AG20443 (cell line): ENCODE results near the gene RPS6KA6.

Experiments used
- DNase-seq: peaks from one replicate; pipeline ENCODE4 v3.0.0; 2012; ENCODE audit warnings: low spot score, mixed read lengths

Gene RPS6KA6

DNA sequence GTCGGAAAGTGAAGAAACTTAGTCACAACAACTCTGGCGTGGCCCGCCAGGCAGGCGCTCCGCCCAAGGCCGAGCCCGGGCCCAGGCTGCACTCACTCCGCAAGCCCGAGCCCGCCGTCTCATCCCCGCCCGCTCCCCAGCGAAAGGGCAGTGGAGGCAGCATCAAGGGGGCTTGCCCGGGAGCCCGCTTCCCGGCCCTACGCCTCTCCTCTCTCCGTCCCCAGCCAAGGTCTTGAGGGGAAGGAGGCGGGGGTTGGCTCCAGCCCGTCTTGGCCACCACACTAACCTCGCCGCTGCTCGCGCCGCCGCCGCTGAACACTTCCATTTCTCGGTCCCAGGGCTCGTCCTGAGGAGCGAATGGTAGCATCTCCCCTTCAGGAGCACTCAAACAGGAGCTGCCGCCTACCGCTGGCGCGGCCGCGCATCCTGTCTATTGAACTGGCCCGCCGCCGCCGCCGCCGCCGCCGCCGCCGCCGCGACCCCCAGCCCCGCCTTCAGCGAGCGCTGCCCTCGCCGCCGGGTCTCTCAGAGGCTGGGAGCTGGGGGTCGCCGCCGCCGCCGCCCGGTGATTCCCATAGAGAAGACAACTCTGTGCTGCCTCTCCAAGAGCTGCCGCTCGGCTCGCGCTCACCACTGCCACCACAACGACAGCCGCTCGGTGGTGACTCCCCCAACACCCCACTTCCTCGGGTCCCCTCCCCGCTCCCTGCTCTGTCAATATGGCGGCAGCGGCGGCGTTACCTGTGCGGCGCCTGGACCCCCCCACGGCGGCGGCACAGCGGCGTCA is at the start of gene RPS6KA6:
TSS of gene RPS6KA6 (minus strand) at position 667 of the 787 bp plus-strand sequence. CDS start at position 367, 300 bp downstream.
- DNase-seq = peak; percentile 46

DNA sequence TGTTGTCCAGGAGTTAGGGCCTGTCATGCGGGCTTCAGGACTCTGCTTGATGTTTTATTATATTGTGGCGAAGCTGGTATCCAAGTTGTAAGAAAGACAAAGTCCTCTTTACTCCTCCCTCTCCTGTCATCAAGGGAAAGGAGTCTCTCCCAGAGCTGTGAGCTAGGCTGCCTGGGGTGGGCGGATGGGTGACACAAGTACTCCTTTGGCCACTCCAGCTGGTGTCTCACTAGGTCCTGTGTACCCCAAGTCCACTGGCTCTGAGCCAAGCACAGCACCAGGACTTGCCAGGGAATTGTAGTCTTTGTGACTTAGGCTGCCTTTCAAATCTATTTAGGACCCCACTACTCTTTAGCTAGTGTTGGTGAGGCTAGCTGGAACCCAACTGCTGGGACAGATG is 36.7 kb upstream of the RPS6KA6 start:
- DNase-seq = no peak

DNA sequence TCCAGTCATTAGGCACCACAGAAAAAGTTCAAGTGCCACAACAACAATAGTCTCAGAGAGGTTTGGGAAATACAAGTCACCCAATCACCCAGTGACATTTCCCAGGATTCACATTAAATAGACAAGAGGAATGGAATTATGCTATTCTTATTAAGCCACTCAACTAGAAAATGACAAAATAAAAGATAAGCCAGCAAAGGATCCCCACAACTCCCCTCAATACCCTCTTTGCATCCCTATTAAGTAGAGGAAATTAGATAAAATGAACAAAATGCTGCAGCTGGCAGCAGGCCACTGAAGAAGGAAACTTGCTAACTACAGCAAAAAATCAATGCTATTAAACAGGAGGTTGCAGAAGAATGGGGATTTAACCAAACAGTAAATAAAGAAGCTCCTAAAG is 35.3 kb upstream of the RPS6KA6 start:
- no peak for DNase-seq

DNA sequence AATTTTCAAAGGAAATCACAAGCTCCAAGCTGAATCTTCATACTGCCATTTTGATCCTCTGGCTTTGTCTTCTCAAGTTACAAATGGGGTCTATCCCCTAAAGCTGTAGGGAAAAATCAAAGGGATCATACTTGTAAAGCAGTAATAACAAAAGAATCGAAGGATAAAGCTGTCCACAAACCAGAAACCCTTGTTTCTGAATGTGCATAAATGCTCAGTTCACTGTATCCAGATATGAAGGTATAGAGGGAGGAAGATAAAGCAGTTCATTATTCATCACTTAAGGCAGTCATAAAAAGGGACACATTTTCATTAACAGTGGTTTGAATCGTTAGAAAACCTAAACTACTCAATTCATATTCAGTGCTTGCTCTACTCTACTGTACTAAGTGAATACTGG is 33.2 kb upstream of the RPS6KA6 start:
- DNase-seq = no peak

DNA sequence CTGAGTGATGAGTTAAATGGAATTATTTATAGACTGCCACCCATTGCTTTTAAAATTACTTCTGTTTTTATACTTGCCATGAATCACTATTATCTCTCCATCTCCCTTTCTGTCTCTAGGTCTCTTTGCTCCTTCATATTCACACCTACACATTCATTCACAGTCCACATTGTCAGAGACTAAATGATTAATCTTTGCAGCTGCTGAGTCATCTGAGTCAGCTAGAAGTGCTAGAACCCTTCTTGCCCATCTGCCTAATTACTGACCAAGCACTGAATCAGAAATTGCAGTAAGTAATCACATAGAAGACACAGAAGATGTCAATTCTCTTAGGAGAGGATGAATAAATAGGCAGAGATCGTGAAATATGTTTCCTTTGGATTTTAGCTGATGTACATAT is 31.6 kb upstream of the RPS6KA6 start:
- no peak for DNase-seq

DNA sequence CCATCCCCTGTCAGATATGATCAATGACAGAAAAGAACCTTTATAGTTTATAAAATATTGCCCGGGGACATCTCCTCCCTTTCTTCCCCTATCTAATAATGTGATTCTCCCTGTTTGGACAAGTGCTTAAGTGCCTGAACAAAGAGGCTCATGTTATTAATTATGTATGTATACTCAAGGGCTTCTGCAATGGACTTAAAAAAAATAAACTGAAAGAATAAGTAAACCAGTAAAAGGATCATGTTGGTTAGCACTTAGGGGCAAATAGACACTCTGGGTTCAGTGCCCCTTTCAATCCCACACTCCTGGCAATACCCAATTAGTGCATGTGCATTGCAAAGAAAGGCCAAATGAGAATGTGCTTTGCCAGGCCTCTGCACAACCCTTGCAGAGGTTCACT is 30.7 kb upstream of the RPS6KA6 start:
- DNase-seq = no peak

DNA sequence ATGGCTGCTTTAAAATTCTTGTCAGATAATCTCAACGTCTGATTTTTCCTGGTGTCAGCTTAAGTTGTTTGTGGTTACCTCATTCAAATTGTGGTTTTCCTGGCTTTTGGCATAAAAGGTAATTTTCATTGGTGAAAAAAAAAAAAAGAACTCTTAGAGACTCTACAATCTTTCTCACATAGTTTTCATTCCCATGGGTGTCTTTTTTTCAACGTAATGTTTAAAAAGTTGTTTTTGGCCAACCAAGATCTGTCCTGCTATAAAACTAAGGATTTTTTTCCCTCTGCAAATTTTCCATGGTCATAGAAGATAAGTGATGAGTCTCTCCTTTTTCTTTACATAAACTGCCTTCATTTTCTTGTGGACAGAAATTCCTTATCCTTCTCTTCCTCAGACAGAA is 28.9 kb upstream of the RPS6KA6 start:
- DNase-seq = no peak

DNA sequence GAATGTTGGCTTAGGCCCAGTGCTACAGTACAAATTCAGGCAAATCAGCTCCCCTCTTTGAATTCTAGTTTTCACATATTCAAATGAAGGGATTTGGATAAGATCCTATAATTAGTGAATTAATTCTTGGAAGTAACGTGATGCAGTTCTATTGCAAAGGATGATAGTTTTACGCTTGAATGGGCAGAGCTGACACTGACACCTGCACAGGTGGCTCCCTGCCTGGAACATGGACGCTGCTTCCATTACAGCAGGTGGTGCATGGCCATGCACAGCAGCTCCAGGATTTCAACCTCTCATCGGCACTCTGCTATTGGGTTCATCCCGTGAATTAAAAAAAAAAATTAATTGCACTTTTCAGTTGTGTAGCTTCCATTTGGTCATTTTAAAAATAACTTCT is 28.4 kb upstream of the RPS6KA6 start:
- DNase-seq = no peak

DNA sequence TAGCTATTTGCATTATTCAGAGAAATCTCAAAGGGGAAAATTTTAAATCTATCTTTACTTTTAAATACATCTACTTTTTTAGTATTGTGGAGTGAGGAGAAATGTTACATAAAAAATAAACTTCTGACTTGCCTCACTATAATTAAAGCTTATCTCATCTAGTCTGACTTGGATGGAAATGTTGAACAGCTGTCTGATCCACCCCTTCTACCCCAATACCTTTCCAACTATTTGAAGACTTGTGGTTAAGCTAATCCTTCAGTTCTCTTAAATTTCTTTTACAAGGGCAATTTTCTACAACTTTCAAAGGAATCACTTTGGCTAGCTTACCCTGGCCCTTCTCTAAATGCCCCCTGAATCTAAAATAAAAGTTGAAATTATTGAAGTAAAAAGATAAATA is 17.3 kb upstream of the RPS6KA6 start:
- DNase-seq = no peak

DNA sequence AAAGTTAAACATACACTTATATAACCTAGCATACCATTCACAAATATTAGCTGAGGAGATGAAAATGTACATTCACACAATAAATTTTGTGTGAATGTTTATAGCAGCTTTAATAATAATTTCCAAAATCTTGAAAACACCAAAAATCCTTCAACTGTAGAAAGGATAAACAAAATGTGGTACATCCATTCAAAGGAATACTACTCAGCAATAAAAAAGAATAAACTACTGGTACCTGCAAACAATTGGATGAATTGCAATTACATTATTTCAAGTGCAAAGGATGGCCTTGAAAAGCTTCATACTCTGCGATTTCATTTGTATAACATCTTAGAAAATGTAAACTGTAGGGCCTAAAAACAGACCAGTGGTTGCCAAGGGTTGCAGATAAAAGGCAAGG is 11.7 kb upstream of the RPS6KA6 start:
- DNase-seq = no peak

DNA sequence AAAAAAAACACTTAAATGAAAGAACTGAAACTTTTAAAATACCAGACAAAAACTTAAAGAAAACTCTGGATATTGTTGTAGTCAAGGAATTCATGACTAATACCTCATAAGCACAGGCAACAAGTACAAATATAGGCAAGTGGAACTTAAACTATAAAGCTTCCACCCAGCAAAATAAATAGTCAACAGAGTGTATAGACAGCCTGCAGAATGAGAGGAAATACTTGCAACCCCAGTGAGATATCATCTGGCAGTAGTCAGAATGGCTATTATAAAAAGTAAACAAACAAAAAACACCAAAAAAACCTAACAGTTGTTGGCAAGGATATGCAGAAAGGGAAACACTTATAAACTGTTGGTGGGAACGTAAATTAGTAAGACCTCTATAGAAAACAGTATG is 9.6 kb upstream of the RPS6KA6 start:
- DNase-seq = no peak

DNA sequence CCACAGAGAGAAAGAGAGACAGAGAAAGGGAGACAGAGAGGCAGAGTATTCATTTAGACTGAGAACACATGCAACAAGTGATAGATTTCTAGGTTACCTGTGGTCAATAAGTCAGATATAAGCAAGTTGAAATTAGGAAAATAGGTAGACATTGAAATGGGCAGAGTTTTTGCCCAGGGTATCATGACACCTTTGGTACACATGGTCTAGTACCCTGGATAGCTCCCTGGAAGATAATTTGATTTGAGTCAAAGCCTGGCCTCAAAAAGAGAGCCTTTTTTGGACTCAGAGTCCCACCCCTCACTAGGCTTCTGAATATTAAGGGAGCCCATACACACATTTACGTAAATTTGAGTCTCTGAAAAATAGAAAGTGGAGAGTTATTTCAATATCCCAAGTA is 4.0 kb upstream of the RPS6KA6 start:
- DNase-seq = no peak

DNA sequence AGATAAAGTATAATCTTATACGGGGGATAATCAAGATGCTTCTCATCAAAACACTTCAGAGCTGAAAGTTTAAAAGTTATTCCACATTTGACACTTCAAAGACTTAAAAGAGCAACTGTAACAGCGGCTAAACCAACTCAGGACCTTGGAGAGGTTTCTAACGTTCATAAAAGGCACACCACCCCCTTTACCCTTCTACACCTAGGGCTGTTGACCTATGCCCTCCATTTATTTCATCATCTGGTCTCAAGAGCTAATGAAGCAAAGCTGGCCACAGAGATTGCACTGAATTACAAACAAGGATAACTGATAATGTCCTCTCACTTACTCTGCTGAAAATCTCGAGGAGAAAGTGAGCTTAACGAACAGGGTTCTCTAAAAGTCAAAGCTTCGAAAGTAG is 1.1 kb upstream of the RPS6KA6 start:
- DNase-seq = no peak

DNA sequence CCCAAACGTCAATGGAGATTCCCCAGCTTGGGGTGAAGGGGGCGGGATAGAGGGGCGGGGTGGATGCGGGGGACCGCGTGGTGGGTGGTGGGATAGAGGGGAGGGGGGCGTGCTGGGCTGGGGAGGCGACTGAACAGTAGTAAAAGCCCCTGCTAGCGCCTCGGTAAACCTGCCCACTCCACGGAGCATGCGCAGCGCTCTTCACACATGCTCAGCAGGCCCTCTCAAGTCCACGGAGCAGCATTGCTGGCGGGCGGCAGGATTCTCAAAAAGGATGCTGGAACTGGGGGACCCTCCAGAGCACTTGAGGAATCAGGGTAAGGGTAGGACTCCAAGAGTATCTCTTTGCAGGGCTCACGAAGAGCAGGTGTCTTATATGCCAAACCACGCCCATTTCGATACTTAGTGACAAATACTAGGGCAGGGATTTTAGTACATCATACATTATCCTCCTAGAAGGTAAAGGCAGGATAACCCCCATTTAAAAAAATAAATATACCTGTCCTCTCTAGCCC is 378 bp upstream of the RPS6KA6 start:
- peak; percentile 74 for DNase-seq

DNA sequence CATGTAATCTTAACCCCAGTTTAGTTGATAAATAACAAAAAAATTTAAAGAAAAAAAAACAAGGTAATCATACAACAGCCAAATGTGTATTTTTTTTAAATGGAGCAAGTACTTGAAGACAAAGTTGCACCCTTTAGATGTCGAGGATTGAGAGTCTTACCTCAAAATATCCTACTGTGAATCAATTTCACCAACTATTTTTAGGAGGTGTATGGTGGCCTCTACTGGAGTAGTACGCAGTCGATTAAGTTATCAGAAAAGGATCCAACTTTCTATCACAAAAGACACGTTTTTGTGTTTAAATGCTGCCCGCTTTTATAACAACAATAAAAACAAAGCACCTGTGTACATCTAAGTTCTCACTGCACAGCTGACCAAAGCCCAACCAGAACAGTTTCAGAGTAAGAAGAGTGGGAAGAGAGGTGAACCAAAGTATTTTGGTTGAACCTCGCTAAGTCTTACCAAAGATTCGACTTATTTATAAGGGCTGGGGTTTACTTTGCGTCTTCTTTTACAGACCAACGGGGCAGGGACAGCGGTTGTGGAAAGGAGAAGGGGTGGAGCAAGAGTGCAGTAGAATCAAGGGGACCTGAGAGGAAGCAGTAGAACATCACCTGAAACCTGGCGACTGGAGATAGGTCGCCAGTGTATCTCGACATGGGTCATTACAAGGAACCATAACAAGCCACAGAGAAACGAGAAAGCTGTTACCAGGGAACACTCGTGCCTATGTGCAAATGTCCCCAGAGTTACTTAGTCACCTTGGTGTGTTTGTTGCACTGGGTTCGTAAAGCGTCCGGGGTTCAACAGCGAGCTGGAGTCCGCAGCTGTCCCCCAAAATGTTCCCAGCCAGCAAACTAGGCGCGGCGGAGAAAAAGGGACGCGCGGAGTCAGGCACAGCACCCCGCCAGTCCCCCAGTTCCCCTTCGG is 1.1 kb downstream of the RPS6KA6 start:
- DNase-seq = no peak

DNA sequence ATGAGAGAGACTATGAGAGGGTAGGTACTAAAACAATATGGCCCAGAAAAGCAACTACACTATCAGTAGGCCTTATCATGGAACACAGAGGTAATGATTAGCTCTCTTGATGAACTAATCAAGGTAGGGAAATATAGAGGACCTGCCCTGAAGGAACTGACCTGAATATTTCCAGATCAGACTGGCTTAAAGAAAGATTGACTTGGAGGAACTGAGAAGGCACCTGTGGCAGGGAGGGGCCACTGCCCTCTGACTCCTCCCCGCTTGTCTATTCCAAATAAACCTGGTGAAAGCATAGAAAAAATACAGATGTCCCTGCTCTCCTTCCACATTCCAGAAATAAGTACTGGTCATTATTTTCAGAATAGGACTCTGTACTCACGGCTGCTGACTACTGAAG is 5.5 kb downstream of the RPS6KA6 start:
- no peak for DNase-seq

DNA sequence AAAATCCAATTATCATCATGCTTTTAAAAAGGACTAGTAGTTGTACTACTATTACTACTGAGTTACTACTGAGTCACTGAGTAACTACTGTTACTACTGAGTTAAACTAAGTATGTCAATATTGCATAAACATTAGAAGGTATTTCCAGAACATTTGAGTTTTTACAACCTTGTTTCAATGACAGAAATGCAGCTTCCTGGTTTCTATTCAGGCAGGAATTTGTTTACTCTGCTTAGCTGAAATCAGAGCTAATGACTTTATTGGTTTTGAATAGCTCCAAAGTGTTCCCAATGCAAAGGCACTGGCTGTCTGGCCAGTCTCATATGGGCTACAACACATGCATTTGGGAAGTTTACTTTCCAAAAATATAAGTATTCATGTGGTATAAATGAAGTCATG is 12.0 kb downstream of the RPS6KA6 start:
- DNase-seq = no peak

DNA sequence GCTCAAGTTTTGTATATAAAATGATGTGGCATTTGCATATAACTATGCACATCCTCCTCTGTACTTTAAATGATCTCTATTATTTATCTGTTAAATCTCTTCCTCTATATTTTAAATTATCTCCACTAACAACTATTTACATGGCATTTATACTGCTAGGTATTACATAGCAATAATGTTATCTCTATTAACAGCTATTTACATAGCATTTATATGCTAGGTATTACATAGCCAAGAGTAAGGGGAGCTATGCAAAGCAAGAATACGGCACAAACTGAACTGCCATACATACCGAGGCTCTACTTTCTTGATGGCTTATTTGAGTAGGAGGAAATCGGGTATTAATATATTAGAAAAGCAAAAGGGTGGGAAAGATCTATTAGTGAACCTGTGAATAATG is 12.7 kb downstream of the RPS6KA6 start:
- DNase-seq = no peak

DNA sequence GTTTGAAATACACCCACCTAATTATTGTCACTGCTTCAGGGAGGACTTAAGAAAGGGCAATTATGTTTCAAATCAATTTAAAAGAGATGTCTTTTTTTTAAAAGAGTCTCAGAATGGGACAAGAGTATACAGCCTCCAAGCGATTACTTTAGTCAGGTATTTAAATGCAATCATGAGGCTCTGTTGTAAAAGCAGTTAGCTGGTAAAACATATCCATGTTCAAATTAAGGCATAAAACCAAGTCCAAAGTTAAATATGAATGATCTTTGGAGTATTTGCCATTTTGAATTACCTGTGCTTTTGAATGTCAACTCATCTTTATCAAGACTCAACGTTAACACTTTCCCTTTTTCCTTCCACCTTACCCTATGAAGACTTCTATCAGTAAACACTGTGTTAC is 13.7 kb downstream of the RPS6KA6 start:
- no peak for DNase-seq

DNA sequence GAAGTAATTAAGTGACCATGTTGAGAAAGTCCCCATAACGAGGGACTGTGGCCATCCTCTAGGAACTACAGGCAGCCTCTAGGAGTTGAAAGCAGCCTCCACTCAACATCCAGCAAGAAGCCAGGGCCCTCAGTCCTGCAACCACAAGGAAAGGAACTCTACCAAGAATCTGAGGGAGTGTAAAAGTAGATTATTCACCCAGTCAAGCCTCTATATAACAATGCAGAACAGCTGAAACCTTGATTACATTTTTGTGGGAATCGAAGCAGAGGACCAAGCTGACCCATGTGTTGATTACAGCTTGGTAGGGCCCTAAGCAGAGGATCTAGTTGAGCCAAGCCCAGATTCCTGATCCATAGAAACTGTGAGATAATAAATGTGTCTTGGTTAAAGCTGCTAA is 17.1 kb downstream of the RPS6KA6 start:
- DNase-seq = no peak

DNA sequence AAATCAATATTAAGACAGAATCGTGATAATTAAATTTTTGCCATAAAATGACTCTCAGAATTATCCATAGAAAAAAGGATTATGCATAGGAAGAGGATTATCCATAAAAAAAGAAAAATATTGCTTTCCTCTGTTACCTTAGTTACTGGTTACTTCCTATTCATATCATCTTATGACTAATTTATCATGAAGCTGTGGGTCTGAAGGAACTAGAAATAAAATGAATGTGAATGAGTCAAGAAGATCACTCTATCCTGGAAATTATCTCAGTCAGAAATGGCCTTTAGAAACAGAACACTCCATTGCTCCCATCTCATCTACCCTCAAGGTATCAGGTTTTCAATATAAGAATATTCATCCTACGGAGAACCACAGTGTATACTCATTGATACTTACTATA is 19.4 kb downstream of the RPS6KA6 start:
- peak; percentile 7 for DNase-seq

DNA sequence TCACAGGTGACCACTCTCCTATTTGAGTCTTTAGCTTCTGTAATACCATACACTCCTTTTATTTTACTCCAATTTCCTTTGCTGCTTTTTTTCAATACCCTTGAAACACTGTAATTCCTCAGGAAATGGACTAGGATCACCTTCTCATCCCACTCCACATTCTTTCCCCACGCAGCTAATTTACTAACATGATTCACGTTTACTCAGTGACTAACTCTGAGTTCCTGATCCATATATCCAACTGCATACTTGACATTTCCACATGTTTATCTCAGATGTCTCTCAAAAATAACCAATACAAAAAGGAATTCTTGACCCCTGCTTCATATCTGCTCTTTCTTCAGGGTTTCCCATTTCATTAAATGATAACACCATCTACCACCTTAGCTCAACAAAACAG is 19.9 kb downstream of the RPS6KA6 start:
- DNase-seq = no peak

DNA sequence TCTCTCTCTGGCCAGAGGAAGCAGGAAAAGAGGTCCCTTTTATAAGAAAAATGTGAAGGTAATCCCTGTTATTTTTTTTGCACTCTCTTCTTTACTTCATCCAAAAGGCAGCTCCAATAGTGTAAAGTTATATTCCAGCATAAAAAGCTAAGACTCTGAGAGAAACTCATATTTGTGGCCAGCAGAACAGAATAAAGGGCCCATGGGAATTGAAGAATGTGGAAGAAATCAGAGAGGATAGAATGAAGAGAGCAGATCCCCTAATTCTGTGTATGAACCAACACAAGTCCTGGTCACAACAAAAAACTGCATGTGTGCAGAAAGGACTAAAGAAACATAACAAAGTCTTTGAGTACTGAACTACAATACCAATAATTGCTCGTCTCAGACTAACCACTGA is 22.3 kb downstream of the RPS6KA6 start:
- peak; percentile 5 for DNase-seq
